ENCODE data around the gene CD4.
"Not testable (repeated sequence)": the region's sequence is repeated elsewhere in the genome, so short reads cannot be mapped to it uniquely, and the experiment has no call there.

Gene CD4

GRCh38 chr12:6788972-6789924 is at the start of gene CD4:
CD4 (plus strand) TSS chr12:6789528; CDS start chr12:6800139, 10,611 bp downstream.
- DNase-seq (ENCODE audit: low read depth) = peak; percentile 48

GRCh38 chr12:6742080-6742479 is 47.2 kb upstream of the CD4 start:
- not testable (repeated sequence) for DNase-seq (ENCODE audit: low read depth)

GRCh38 chr12:6742834-6743233 is 46.5 kb upstream of the CD4 start:
- no peak for DNase-seq (ENCODE audit: low read depth)

DNA sequence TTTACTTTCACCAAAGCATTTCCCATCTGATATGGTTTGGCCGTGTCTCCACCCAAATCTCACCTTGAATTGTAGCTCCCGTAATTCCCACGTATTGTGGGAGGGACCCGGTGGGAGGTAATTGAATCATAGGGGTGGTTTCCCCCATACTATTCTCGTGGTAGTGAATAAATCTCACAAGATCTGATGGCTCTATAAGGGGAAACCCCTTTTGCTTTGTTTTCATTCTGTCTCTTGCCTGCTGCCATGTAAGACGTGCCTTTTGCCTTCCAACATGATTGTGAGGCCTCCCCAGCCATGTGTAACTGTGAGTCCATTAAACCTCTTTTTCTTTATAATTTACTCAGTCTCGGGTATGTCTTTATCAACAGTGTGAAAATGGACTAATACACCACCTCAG is 46.0 kb upstream of the CD4 start:
- DNase-seq (ENCODE audit: low read depth) = not testable (repeated sequence)

- DNase-seq (ENCODE audit: low read depth) = no peak
Observed at GRCh38 chr12:6745741-6746525, 43.4 kb upstream of the CD4 start.

DNA sequence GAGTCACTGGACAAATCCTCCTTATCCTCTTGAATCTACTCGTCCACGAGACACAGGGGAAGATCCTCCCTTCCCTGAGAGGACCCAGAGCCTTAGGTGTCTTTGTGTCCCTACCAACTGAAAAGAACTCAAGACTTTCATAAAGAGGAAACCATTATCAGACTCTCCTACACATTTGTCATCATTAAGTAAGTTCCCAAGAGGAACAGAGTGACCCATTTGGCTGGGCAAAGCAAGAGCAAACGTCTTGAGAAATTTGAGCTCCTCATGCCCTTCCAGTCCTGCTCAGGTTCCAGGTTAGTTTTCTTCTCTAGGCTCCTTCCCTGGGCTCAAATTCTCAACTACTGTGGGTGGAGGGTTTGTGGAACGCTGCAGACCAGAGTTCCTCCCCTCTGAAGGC is 42.1 kb upstream of the CD4 start:
- DNase-seq (ENCODE audit: low read depth) = no peak

DNA sequence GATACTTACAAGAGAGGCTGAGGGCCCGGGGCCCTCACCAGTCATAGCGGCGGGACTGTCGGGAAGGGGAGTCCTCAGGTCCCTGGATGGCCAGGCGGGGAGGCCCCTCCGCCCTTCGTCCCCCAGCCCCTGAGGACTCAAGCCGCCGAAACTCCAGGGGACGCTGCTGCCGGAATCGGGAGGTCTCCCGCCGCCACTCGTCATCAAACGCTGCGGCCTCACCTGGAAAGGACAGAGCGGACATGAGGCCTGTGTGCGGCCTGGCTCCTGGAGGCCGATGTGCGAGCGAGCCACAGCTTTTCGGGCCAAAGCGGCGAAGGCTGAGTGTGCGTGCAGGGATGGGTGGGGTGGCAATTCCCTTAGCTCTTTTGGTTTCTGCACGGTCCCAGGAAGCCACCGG is 40.6 kb upstream of the CD4 start:
- no peak for DNase-seq (ENCODE audit: low read depth)

DNA sequence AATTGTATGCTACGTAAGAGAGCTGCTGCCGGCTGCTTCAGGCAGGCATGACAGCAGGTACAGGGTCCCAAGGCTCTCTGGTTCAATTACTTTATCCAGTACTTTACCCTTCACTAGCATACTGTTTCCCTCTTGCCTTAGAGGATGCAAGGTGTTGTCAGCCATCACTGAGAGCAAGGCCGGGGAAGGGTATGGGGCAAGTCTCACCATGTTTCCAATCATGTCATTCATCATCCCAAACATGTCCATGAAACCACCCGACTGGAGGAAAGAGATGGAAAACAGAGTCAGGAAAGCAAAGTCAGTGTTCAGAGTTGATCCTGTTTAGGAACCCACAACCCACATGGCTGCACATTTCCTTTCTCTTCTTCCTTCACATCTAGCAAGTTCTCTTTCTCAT is 38.8 kb upstream of the CD4 start:
- no peak for DNase-seq (ENCODE audit: low read depth)

DNA sequence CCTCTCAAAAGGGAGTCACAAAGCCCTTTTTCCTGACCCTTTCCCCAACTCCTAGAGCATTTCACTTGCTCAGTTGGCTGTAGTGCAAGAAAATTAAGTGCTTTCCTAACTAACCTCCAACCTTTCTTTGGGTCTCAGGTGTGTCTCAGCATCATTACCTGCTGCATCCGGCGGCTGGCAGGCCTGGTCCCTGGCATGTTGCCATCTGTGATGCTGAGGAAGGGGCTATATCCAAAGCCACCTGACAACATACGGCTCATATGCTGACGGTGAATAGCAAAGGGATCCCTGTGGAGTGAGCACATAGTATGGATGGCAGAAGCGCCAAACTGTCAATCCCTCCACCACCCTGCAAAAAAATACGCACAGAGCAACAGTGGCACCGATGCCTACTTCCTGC is 37.6 kb upstream of the CD4 start:
- no peak for DNase-seq (ENCODE audit: low read depth)

DNA sequence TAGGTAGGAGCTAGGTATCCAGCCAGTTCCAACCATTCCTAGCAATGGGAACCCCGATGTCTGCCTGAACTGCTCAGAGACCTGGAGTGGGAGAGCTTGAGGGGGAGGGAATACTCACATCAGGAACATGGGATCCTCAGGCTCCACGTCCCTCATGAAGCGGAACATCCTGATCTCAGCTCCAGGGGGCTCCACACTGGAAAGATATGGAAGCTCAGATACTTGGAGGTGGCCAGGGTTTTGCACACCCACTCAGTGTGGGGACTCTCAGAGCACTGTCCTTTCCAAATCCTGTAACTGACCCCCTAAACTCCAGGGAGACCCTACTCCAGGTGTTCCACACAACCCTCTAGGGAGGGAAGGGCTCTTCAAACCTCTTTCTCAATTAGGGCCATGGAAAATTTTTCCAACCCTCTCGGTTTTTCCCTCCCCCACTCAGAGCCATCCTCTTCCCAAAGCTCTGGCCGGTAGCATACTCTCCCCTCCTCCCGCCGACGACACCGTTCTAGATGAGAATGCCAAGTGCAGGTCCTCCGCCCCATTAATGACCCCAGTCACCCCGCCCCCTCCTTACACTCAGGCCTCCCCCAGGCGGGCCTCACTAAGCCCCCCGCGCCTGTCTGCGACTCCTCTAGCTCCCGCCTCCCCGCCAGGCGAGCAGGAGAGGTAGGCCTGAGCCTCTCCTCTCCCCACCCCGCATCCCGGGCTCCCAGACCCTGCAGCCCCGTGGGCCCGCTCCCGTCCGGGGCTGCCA is 37.0 kb upstream of the CD4 start:
- DNase-seq (ENCODE audit: low read depth) = no peak

DNA sequence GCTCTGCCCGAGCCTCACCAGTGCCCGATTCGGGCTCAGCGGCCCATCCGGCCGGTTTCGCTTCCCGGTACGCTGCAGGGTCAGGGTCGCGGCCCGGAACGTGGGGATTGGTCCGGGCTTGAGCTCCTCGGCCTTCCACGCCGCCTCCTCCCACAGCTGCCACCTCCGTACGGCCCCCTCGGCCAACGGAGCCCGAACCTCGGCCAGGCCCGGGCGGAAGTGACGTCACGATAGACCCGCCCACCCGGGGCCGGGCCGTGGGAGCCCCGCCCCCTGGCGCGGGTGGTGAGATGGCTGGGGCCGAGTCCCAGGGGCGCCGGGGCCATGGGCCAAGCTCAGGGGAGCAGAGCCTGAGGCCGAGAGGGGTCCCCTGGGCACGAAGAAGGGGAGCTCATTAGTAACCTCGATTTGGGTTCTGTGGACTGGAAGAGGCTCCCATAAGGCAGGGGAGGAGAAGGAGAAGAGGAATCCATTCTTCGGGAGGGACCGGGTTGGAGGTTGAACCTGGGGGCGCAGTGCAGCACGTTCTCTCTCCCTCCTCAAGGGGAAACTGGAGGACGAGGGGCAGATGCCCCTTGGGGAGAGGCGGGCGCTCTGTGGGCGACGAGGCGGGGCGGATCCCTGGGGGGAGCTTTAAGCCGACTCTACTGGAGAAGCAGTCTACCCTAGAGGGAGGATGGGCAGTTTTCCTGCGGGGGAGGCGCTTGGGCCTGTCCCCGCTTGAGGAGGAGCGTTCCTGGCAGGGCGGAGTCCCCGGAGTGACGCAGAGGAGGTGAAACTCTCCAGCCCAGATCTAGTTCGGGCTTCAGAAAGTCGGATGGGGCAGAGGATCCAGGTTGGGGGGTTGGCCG is 36.2 kb upstream of the CD4 start, which contains the start of gene MLF2:
Gene MLF2, minus strand, starts transcription at position 221 of the 851 bp plus-strand sequence. CDS start 807 bp downstream, outside the sequence.
- peak; percentile 97 for DNase-seq (ENCODE audit: low read depth)

DNA sequence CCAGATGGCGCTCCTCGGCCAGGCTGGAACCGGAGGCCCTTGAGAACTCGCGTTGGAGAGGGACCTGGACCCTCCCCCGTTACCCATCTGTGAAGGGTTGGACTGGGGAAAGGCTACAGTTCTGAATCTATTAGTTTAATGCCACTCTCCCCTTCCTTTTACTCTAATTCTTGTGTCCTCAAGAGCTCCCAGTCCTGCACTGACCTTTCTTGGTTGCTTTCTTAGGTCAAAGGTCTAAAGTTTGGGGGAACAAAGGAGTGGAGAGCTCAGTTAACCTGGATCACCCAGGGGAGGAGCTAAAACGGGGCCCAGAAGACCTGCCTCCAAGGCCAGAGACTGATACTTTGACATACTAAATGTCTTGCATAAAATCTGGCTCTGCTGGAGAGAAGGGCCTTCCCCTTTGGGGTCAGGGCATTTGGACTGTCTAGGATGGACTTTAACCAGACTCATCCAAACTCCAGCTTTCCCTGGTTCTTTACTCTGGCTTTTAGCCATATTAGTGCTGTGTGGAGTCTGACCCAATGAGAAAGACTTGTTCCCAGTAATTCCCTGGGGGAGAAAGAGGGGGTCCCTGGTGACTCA is 35.5 kb upstream of the CD4 start:
- DNase-seq (ENCODE audit: low read depth) = no peak

- DNase-seq (ENCODE audit: low read depth) = no peak
Observed at GRCh38 chr12:6754411-6754810, 34.9 kb upstream of the CD4 start.

GRCh38 chr12:6757028-6757690 is 32.2 kb upstream of the CD4 start:
- DNase-seq (ENCODE audit: low read depth) = no peak

GRCh38 chr12:6758506-6759095 is 30.7 kb upstream of the CD4 start:
- DNase-seq (ENCODE audit: low read depth) = no peak

DNA sequence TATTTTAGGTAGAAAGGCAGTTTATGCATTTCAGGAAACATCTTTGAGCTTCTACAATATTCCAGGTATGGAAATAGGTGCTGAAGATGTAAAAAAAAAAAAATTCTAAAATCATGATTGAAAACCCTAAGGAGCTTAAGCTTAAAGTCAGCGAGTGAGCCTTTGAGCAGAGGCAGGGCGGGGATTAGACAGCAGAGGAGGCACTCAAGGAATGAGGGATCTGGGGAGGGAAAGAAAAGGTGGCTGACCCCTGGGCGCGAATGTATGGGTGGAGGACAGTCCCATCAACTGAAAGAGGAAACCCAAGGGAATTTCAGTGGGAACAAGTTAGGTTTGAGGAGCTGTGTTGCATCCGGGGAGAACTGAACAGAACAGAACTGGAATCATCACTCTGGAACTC is 29.6 kb upstream of the CD4 start:
- no peak for DNase-seq (ENCODE audit: low read depth)

DNA sequence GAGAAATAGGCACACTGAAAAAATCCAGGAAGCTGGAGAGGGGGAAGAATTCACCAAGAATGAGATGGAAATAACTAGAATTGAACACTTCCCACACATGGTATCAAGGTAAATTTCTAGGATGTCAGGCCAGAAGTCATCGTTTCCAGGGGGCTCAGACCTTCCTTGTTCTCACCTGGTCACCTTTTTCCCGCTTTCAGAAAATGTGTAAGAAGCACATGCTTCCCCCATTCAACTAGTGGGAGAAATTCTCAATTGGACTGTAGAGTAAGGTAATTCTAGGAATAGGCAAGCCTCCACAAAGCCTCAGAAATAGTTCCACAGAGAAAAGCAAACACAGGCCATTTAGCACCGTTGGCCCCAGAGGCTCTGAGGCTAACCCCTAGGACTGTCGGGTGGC is 25.9 kb upstream of the CD4 start:
- no peak for DNase-seq (ENCODE audit: low read depth)

DNA sequence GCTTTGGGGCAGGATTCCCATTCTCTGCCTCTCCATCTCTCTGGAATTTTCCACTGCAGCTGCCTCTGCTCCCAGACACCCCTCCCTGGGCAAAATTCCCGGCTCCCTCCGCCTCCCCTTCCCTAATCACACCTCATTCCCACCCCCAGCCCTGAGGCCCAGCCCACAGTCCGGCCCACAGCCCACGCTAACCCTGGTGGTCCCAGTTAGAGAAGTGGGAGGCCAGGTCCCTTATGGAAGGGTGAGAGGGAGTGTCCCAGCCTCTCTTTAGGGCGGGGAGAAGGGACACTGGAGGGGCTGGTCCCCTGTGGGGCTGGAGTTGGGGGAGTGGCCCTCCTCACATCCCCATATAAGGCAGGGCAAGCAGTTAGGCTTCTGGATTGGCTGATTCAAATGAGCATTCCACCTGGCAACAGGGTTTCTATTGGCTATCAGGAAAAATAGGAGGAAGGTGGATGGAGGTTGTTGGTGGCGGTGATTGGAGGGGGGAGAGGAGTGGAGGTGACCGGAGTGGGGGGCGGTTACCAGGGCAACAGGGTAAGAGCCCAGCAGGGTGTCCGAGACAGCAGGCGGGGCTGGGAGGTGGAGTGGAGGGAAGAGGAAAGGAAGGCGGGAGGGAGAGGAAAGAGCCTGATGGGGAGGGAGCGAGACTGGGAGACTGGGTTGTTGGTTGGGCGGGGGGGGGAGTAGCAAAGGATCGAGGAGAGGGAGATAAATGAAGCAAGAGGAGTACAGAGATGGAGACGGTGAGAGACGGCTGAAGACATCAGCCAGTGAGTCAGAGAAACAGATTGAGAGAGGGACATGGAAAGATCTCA is 25.1 kb upstream of the CD4 start:
- DNase-seq (ENCODE audit: low read depth) = no peak

GRCh38 chr12:6765048-6765633 is 24.2 kb upstream of the CD4 start:
- DNase-seq (ENCODE audit: low read depth) = no peak
